ENCODE data around the gene GDF9.
A peak's percentile ranks its signal among the peaks of the same experiment; 100 is the strongest.

GDF9 gene

GRCh38 chr5:132873119-132873929, 7.1 kb upstream of the GDF9 start, which contains the start of gene LEAP2:
Gene LEAP2 (plus strand): TSS chr5:132873668. CDS start chr5:132873695, 27 bp downstream.
- H3K27ac ChIP-seq (ENCODE audit: low read depth in 2 of 2, low read length in 2 of 2) = peak within 1 kb of the TSS; percentile 54 to 64
- peak within 1 kb of the TSS in 1 of 2 donors; percentile 23 for H3K4me3 ChIP-seq (ENCODE audit: low read length in 2 of 2)
- no peaks in the 10 kb centered on the region for H3K9me3 ChIP-seq (ENCODE audit: control insufficient read depth in 2 of 2, low read length in 2 of 2)
- peaks cover 31 to 32% of the 10 kb centered on the region in 2 donors for H3K36me3 ChIP-seq (ENCODE audit: control insufficient read depth in 2 of 2, insufficient read depth in 2 of 2, low read length in 2 of 2)
- H3K4me1 ChIP-seq (ENCODE audit: control insufficient read depth in 2 of 2, insufficient read depth in 2 of 2, low read length in 2 of 2) = peaks cover 0 to 28% of the 10 kb centered on the region in 2 donors
- H3K27me3 ChIP-seq (ENCODE audit: control insufficient read depth in 2 of 2, insufficient read depth in 2 of 2, low read length in 2 of 2) = no peaks in the 10 kb centered on the region
- peak within 1 kb of the TSS in 1 of 2 donors; percentile 4 for H3K9ac ChIP-seq (ENCODE audit: low read depth in 1 of 2, low read length in 2 of 2)

DNA sequence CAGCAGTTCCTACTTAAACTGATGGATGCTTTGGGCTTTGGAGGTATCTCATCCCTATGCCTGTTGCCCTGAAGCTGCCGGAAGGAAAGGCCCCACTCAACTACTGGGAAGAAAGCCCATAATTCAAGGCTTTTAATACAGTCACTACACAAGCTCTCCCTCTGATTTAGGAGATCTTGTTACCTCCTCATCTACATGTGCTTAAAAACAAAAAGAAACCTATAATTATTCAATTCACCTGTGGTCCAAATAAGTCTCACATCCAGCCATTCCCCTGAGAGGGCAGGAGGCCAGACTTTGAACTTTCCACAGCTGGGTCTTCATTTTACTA, 6.5 kb upstream of the GDF9 start:
- Histone ChIP-seq H3K9ac (ENCODE audit: low read depth in 1 of 2, low read length in 2 of 2) (no peak overlapping the region), H3K27me3 (ENCODE audit: control insufficient read depth in 2 of 2, insufficient read depth in 2 of 2, low read length in 2 of 2) (no peaks in the 10 kb centered on the region), H3K27ac (ENCODE audit: low read depth in 2 of 2, low read length in 2 of 2) (peak overlapping the region; percentile 40 to 62), H3K36me3 (ENCODE audit: control insufficient read depth in 2 of 2, insufficient read depth in 2 of 2, low read length in 2 of 2) (peaks cover 32 to 34% of the 10 kb centered on the region in 2 donors), H3K4me1 (ENCODE audit: control insufficient read depth in 2 of 2, insufficient read depth in 2 of 2, low read length in 2 of 2) (peaks cover 0 to 26% of the 10 kb centered on the region in 2 donors), H3K9me3 (ENCODE audit: control insufficient read depth in 2 of 2, low read length in 2 of 2) (no peaks in the 10 kb centered on the region), H3K4me3 (ENCODE audit: low read length in 2 of 2) (no peak overlapping the region)

GRCh38 chr5:132871459-132872284, 5.4 kb upstream of the GDF9 start:
- no peaks in the 10 kb centered on the region for H3K9me3 ChIP-seq (ENCODE audit: control insufficient read depth in 2 of 2, low read length in 2 of 2)
- no peak overlapping the region for H3K27ac ChIP-seq (ENCODE audit: low read depth in 2 of 2, low read length in 2 of 2)
- H3K4me3 ChIP-seq (ENCODE audit: low read length in 2 of 2) = no peak overlapping the region
- peaks cover 28 to 34% of the 10 kb centered on the region in 2 donors for H3K36me3 ChIP-seq (ENCODE audit: control insufficient read depth in 2 of 2, insufficient read depth in 2 of 2, low read length in 2 of 2)
- peaks cover 9 to 32% of the 10 kb centered on the region in 2 donors for H3K4me1 ChIP-seq (ENCODE audit: control insufficient read depth in 2 of 2, insufficient read depth in 2 of 2, low read length in 2 of 2)
- H3K9ac ChIP-seq (ENCODE audit: low read depth in 1 of 2, low read length in 2 of 2) = no peak overlapping the region
- no peaks in the 10 kb centered on the region for H3K27me3 ChIP-seq (ENCODE audit: control insufficient read depth in 2 of 2, insufficient read depth in 2 of 2, low read length in 2 of 2)

DNA sequence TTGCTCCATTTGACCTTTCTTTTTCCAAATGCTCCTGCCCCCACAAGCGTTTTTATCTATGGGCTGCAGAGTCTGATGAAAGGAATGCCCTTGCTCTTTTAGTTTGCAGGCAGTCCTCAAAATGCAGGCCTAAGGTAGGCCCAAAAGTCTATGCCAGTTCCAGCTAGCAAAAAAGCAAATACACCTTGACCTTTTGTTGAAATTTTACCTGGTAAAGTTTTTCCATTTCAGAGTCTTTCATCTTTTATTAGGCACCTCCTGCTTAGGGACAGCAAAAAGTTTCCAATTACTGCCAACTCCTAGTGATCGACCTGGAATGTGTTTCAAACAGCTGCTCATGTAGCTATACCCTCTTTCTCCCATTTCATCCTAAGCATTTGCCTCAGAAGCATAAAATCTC, 4.5 kb upstream of the GDF9 start:
- Histone ChIP-seq H3K4me3 (ENCODE audit: low read length in 2 of 2) (no peak overlapping the region), H3K9ac (ENCODE audit: low read depth in 1 of 2, low read length in 2 of 2) (no peak overlapping the region), H3K27ac (ENCODE audit: low read depth in 2 of 2, low read length in 2 of 2) (no peak overlapping the region), H3K9me3 (ENCODE audit: control insufficient read depth in 2 of 2, low read length in 2 of 2) (no peaks in the 10 kb centered on the region), H3K4me1 (ENCODE audit: control insufficient read depth in 2 of 2, insufficient read depth in 2 of 2, low read length in 2 of 2) (peaks cover 10 to 31% of the 10 kb centered on the region in 2 donors), H3K36me3 (ENCODE audit: control insufficient read depth in 2 of 2, insufficient read depth in 2 of 2, low read length in 2 of 2) (peaks cover 28 to 34% of the 10 kb centered on the region in 2 donors), H3K27me3 (ENCODE audit: control insufficient read depth in 2 of 2, insufficient read depth in 2 of 2, low read length in 2 of 2) (no peaks in the 10 kb centered on the region)

GRCh38 chr5:132868754-132869153, 2.5 kb upstream of the GDF9 start:
- Histone ChIP-seq H3K4me3 (ENCODE audit: low read length in 2 of 2) (no peak overlapping the region), H3K27ac (ENCODE audit: low read depth in 2 of 2, low read length in 2 of 2) (no peak overlapping the region), H3K36me3 (ENCODE audit: control insufficient read depth in 2 of 2, insufficient read depth in 2 of 2, low read length in 2 of 2) (peaks cover 25 to 32% of the 10 kb centered on the region in 2 donors), H3K27me3 (ENCODE audit: control insufficient read depth in 2 of 2, insufficient read depth in 2 of 2, low read length in 2 of 2) (no peaks in the 10 kb centered on the region), H3K4me1 (ENCODE audit: control insufficient read depth in 2 of 2, insufficient read depth in 2 of 2, low read length in 2 of 2) (peaks cover 15 to 32% of the 10 kb centered on the region in 2 donors), H3K9me3 (ENCODE audit: control insufficient read depth in 2 of 2, low read length in 2 of 2) (no peaks in the 10 kb centered on the region), H3K9ac (ENCODE audit: low read depth in 1 of 2, low read length in 2 of 2) (no peak overlapping the region)

GRCh38 chr5:132867046-132867451, 780 bp upstream of the GDF9 start:
- Histone ChIP-seq H3K4me3 (ENCODE audit: low read length in 2 of 2) (peak overlapping the region; percentile 91 to 93), H3K9ac (ENCODE audit: low read depth in 1 of 2, low read length in 2 of 2) (peak overlapping the region; percentile 97 to 98), H3K4me1 (ENCODE audit: control insufficient read depth in 2 of 2, insufficient read depth in 2 of 2, low read length in 2 of 2) (peaks cover 15 to 17% of the 10 kb centered on the region in 2 donors), H3K27ac (ENCODE audit: low read depth in 2 of 2, low read length in 2 of 2) (peak overlapping the region; percentile 91 to 94), H3K36me3 (ENCODE audit: control insufficient read depth in 2 of 2, insufficient read depth in 2 of 2, low read length in 2 of 2) (peaks cover 19 to 24% of the 10 kb centered on the region in 2 donors), H3K27me3 (ENCODE audit: control insufficient read depth in 2 of 2, insufficient read depth in 2 of 2, low read length in 2 of 2) (no peaks in the 10 kb centered on the region), H3K9me3 (ENCODE audit: control insufficient read depth in 2 of 2, low read length in 2 of 2) (no peaks in the 10 kb centered on the region)

DNA sequence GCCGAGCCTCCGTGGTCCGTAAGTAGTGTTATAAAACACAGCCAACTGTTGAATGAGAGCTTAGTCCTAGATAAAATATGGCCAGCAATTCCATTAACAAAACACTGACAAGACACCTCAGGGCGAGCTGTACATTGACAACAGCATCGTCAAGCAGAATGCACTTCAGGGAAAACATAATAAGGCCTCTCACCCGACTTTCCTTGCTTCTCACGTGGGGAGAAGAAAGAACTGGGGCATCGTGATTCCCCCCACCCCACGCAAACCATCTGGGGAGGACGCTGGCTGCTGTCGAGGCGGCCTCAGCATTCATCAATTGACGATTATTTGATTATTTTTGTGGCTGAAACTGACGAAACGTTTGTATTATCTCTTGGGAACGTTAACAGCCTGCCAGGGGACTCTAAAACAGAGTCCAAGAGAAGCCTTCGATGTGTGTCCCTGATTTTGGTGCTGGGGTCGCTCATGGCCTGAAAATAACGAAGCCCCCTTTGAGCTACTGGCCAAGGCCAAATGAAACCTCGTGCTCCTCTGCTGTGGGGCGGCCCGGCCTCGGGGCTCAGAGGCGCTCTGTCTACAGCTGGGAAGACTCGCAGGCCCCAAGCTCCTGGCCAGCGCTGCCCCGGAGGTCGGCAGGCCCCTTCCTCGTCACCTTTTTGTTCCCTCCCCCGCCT, 464 bp downstream of the GDF9 start:
- Histone ChIP-seq H3K27ac (ENCODE audit: low read depth in 2 of 2, low read length in 2 of 2) (peak overlapping the region; percentile 91 to 94), H3K36me3 (ENCODE audit: control insufficient read depth in 2 of 2, insufficient read depth in 2 of 2, low read length in 2 of 2) (peaks cover 17 to 21% of the 10 kb centered on the region in 2 donors), H3K4me1 (ENCODE audit: control insufficient read depth in 2 of 2, insufficient read depth in 2 of 2, low read length in 2 of 2) (peaks cover 15 to 17% of the 10 kb centered on the region in 2 donors), H3K9me3 (ENCODE audit: control insufficient read depth in 2 of 2, low read length in 2 of 2) (no peaks in the 10 kb centered on the region), H3K27me3 (ENCODE audit: control insufficient read depth in 2 of 2, insufficient read depth in 2 of 2, low read length in 2 of 2) (no peaks in the 10 kb centered on the region), H3K4me3 (ENCODE audit: low read length in 2 of 2) (peak overlapping the region; percentile 91 to 93), H3K9ac (ENCODE audit: low read depth in 1 of 2, low read length in 2 of 2) (peak overlapping the region; percentile 97 to 98)

DNA sequence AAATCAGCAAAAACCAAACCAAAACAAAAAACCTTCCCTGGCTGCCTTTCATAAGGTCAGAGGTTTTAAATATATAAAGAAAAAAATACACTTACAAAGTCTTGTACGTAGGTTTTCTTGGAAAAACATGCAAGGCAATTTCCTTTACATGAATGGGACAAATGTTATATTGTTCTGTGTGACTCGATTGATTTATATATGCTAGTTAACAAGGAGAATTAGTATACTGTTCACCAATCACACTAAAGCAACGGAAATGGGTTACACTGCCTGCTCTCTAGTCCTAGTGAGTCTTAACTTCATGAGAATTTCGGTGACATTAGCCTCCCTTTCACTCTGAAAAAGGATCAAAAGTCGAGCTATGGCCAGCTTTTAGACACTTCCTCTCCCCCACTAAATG, 5.5 kb downstream of the GDF9 start:
- H3K27ac ChIP-seq (ENCODE audit: low read depth in 2 of 2, low read length in 2 of 2) = no peak overlapping the region
- H3K4me1 ChIP-seq (ENCODE audit: control insufficient read depth in 2 of 2, insufficient read depth in 2 of 2, low read length in 2 of 2) = peaks cover 4 to 5% of the 10 kb centered on the region in 2 donors
- H3K36me3 ChIP-seq (ENCODE audit: control insufficient read depth in 2 of 2, insufficient read depth in 2 of 2, low read length in 2 of 2) = no peaks in the 10 kb centered on the region
- H3K9ac ChIP-seq (ENCODE audit: low read depth in 1 of 2, low read length in 2 of 2) = no peak overlapping the region
- no peaks in the 10 kb centered on the region for H3K27me3 ChIP-seq (ENCODE audit: control insufficient read depth in 2 of 2, insufficient read depth in 2 of 2, low read length in 2 of 2)
- no peak overlapping the region for H3K4me3 ChIP-seq (ENCODE audit: low read length in 2 of 2)
- no peaks in the 10 kb centered on the region for H3K9me3 ChIP-seq (ENCODE audit: control insufficient read depth in 2 of 2, low read length in 2 of 2)

DNA sequence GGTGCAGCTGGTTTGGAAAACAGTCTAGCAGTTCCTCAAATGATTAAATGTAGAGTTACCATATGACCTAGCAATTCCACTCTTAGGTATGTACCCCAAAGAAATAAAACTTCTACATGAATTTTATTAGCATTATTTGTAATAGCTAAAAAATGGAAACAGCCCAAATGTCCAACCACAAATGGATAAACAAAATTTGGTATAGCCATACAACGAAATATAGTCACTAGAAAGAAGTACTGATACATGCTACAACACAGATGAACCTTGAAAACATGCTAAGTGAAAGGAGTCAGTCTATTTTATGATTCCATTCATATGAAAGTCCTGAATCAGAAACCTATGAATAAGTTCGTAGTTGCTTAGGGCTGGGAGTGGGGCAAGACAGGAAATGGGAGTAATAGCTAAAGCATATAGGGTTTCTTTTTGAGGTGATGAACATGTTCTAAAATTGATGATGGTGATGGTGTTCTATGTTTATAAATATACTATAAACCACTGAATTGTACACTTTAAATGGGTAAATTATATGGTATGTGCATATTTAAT, 6.3 kb downstream of the GDF9 start:
- H3K36me3 ChIP-seq (ENCODE audit: control insufficient read depth in 2 of 2, insufficient read depth in 2 of 2, low read length in 2 of 2) = no peaks in the 10 kb centered on the region
- no peak overlapping the region for H3K9ac ChIP-seq (ENCODE audit: low read depth in 1 of 2, low read length in 2 of 2)
- no peaks in the 10 kb centered on the region for H3K9me3 ChIP-seq (ENCODE audit: control insufficient read depth in 2 of 2, low read length in 2 of 2)
- H3K4me3 ChIP-seq (ENCODE audit: low read length in 2 of 2) = no peak overlapping the region
- H3K4me1 ChIP-seq (ENCODE audit: control insufficient read depth in 2 of 2, insufficient read depth in 2 of 2, low read length in 2 of 2) = no peaks in the 10 kb centered on the region
- H3K27ac ChIP-seq (ENCODE audit: low read depth in 2 of 2, low read length in 2 of 2) = no peak overlapping the region
- no peaks in the 10 kb centered on the region for H3K27me3 ChIP-seq (ENCODE audit: control insufficient read depth in 2 of 2, insufficient read depth in 2 of 2, low read length in 2 of 2)

Measured in mucosa of rectum (tissue), 2 donors.